Embryonic facial prominence (tissue), 1 donor: ENCODE measurements around the gene SOAT2.
"Not testable (repeated sequence)": the region's sequence is repeated elsewhere in the genome, so short reads cannot be mapped to it uniquely, and the experiment has no call there.

ENCODE experiments used
- DNase-seq: peaks from one replicate; pipeline ENCODE4 v3.0.0-alpha.2; 2016; ENCODE audit errors: extremely low spot score

Gene SOAT2

DNA sequence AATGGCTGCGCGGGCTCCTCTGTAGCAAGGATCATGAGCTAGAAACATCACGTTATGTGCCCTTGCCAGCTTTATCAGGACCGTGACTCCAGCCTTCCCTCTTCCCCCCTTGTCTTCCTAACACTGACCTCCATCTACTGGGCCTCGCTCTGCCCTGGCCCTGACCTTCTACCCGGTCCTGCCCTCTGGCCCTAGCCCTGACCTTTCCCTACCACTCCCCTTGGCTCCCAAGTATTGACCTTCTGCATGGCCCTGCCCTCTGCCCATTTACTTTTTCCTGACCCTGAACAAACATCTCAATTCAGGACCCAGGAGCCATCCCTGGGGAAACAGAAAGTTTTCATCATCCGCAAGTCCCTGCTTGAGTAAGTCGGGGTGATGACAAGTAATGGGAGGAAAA lies 2.0 kb downstream of the SOAT2 start:
- no peak for DNase-seq

DNA sequence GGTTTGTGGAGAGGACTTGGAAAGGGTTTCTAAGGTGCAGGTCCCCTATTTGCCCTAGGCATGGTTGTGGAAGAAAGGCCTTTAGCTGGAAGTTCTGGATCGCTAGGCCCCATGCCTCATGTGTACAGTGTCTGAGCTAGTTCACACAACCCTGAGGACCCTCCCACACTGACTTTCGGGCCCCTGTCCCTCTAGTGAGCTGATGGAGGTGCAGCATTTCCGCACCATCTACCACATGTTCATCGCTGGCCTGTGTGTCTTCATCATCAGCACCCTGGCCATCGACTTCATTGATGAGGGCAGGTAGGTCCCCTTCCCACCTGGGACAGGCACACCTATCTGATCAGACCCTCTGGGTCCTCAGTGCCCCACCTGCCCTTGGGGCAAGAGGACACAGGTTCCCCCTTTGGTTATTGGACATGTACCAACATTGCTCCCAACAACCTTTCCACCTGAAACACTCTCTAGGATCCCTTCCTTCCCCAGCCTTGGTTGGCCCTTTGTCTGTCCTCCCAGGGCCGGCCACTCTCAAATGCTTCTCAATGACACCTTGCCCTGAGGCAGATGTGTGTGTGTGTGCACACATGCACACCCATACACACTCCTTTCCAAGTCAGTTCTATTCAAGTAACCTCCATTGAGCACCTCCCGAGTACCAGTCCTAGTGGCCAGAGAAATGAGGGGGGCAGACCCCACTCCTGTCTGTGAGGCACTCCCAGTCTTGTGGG lies 2.6 kb downstream of the SOAT2 start:
- no peak for DNase-seq

GRCh38 chr12:53107122-53107521 lies 3.8 kb downstream of the SOAT2 start:
- no peak for DNase-seq

DNA sequence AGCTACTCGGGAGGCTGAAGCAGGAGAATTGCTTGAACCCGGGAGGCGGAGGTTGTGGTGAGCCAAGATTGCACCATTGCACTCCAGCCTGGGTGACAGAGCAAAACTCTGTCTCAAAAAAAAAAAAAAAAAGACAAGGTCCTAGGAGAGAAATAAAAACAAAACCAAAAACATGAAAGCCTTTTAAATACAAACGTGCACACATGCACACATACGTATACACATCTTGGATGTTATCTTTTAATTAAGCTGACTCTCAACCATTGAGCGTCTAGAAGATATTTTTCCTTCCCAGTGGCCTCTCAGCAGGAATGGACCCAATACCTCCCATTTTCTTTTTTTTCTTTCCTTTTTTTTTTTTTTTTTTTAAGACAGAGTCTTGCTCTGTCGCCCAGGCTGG lies 9.1 kb downstream of the SOAT2 start:
- DNase-seq = not testable (repeated sequence)

- no peak for DNase-seq
Measured at GRCh38 chr12:53113136-53113705, 9.9 kb downstream of the SOAT2 start.

GRCh38 chr12:53113951-53114350 lies 10.7 kb downstream of the SOAT2 start:
- DNase-seq = no peak

- no peak for DNase-seq
Measured at GRCh38 chr12:53115112-53115890, 12.0 kb downstream of the SOAT2 start.

GRCh38 chr12:53115891-53116648 lies 12.8 kb downstream of the SOAT2 start:
- no peak for DNase-seq

DNA sequence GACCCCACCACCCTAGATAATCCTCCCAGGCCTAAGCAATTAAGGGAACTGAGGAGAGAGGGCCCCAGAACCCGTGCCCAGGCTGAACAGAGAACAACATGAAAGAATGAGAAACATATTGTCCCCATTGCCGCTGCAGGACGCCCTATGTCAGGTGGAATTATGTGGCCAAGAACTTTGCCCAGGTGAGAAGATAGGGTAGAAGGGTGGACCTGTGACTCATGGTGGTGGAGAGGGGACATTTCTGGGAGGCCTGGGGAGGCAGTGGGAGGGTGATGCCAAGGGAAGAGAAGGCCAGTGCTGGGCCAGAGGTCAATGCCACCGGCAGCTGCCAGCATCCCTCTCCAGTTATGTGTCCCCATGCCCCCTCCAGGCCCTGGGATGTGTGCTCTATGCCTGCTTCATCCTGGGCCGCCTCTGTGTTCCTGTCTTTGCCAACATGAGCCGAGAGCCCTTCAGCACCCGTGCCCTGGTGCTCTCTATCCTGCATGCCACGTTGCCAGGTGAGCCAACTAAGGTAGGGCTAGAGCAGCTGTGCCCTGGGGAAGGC lies 15.5 kb downstream of the SOAT2 start:
- DNase-seq = no peak

DNA sequence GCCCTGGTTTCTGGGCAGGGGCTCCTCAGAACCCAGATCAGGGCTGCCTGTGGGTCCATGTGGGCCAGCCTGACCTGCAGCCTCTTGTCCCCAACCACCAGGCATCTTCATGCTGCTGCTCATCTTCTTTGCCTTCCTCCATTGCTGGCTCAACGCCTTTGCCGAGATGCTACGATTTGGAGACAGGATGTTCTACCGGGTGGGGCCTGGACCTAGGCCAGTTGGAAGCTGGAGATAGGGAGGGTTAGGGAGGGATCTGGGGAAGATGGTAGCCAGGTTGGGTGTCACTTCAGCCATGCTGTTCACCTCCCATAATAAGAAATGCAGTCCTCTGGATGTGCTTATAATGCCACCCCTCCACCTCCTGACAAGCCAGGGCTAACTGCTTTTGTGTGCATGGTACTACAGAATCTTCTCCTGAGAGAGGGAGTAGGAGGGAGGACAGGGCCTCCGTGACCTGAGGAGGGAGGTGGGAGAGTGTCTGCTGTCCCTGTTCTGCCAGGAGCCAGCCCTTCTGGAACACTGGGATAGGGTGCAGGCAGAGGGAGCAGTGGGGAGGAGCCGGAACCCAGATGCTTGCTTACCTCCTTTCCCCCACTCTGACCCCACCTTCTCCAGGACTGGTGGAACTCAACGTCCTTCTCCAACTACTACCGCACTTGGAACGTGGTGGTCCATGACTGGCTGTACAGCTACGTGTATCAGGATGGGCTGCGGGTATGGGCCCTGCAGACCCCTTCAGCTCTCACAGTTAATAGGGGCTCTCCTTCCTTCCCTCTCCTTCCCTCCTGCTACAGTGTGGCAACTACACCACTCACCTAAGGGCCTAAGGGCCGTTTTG lies 17.6 kb downstream of the SOAT2 start:
- DNase-seq = no peak

DNA sequence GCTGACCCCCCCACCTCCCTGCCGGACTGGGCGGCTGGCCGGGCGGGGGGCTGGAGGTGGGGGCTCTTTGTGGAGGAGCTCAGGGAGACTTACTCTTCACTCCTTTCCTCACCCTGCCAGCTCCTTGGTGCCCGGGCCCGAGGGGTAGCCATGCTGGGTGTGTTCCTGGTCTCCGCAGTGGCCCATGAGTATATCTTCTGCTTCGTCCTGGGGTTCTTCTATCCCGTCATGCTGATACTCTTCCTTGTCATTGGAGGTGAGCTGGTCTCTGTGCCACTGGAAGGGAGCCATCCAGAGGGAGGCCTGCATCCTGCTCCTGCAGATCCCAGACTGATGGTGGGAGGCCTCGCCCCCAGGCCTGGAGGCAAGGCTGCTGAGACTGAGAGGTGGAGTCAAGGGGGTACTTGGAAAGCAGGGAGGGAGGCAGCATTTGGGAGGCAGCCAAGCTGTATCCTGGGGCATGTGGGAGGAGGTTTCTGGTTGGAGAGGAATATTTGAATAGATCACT lies 19.7 kb downstream of the SOAT2 start:
- no peak for DNase-seq

DNA sequence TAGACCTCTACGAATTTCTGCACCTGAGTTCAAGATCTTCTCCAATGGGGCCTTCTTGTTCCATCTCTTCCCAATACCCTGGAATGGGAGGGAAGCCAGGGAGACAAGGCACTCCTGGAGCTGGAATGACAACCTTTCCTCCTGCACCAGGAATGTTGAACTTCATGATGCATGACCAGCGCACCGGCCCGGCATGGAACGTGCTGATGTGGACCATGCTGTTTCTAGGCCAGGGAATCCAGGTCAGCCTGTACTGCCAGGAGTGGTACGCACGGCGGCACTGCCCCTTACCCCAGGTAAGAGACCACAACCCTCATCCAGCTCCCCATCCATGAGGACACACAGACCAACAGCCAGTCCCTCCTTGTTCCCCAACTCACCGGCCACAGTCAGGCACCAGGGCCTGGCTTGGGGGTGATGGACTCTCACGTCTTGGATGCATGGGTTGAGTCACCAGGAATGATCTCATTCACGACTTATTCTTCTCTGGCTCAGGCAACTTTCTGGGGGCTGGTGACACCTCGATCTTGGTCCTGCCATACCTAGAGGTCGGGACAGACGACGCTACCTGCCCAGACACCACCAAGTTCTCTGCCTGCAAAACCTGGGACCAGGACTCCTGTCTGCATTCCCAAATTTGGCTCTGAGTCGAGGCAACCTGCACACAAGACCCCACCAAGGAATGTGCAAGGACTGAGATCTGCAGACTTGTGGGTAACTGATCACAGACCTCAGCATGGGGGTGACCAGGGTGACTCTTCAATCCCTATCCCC lies 20.5 kb downstream of the SOAT2 start:
- no peak for DNase-seq

DNA sequence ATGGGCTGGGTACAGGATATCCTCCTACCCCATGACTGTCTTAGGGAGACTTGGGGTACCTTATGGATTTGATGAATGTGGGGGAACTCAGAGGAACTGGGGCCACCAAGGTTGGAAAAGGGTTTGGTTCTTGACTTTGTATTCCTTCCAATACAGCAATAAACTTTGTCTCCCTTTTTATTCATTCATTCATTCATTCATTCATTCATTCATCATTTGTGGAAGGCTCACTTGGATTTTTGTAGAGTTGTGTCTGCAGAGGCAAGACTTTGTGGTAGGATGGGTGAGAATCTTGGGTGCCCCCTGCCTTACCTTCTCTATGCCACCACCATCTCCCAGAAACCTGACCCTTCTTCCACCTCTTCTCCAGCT lies 21.1 kb downstream of the SOAT2 start:
- no peak for DNase-seq

- no peak for DNase-seq
Measured at GRCh38 chr12:53127169-53127568, 23.9 kb downstream of the SOAT2 start.

DNA sequence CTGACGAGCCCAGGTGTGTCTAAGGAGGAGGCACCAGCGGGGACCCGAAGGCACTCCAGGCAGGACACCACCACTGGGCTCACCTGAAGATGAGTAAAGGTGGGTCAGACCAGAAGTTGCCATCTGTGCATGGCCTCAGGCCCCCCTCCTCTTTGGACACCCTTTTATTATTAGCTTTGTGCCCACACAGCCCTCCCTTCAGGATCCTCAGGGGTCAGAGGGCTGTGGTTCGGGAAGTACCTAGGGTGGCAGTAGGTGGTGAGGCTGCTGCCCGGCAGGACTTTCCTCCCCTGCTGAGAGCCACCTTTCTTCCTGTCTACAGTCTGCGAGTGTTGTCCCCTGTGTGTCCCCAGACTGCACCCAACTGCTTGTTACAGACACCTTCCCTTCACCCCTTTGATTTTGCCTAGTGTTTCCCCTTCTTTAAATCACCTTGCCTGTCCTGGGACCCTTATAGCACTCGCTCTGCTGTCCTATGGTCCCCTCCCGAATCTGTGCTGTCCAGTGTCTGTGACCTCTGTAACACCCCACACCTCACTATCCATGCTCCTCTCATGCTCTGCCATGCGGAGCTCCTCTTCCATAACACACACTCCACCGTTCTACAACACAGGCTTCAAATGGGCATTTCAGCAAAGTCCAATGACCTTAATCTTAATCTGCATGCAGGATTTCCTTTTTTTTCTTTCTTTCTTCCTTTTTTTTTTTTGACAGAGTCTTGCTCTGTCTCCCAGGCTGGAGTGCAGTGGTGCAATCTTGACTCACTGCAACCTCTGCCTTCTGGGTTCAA lies 25.7 kb downstream of the SOAT2 start:
- no peak for DNase-seq

DNA sequence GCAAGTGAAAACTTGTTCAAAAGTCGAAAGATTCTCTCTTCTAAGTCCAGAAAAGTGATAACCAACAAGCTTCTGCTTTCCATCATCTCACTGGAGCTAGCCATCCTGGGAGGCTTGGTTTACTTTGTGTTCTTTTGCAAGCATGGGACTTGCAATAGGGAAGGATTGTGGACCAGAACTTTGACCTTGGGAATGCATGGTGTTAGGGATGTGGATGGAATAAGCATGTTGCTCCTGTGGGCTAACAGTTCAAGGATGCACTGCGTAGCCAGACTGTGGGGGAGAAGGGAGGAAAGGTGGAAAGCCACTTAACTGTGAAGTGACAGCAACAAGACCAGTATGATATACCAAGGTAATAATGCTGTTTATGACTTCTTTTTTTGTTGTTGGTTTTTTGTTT lies 28.6 kb downstream of the SOAT2 start:
- DNase-seq = no peak

DNA sequence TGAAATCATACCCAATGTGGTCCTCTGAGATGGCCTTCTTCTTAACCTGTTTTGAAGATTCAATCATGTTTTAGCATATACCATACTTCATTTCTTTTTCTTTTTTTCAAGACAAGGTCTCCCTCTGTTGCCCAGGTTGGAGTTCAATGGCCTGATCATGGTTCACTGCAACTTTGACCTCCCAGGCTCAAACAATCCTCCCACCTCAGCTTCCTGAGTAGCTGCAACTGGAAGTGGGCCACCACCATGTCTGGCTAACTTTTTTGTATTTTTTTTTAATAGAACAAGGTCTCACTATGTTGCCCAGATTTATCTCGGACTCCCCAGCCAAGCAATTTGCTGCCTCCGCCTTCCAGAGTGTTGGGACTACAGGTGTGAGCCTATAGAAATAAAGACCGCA lies 30.4 kb downstream of the SOAT2 start:
- no peak for DNase-seq

- no peak for DNase-seq
Measured at GRCh38 chr12:53143355-53143754, 40.1 kb downstream of the SOAT2 start.
